Measurements from ENCODE around the gene KIF26A.

KIF26A gene

GRCh38 chr14:104194016-104194415 lies 55.6 kb downstream of the KIF26A start:
- in situ Hi-C loops (cut with HindIII; ENCODE audit: low pct_ligation_motif_present, low sequenced_read_pairs): no loop called here
- Histone ChIP-seq H3K36me3 (replicated peaks) (no peaks in the 10 kb centered on the region), H3K27ac (no peak overlapping the region), H3K4me3 (ENCODE audit: low read depth, low read length) (no peak overlapping the region), H3K27me3 (replicated peaks) (no peaks in the 10 kb centered on the region)
- no peak for TF ChIP-seq CTCF (IDR thresholded peaks at IDR 0.05; ENCODE audit: low read depth, low read length, missing control alignments)
- DNase-seq: no peak

GRCh38 chr14:104194716-104195115 lies 56.3 kb downstream of the KIF26A start:
- TF ChIP-seq CTCF (IDR thresholded peaks at IDR 0.05; ENCODE audit: low read depth, low read length, missing control alignments): no peak
- no peaks in the 10 kb centered on the region for H3K27me3 ChIP-seq (replicated peaks)
- in situ Hi-C loops (cut with HindIII; ENCODE audit: low pct_ligation_motif_present, low sequenced_read_pairs): no loop called here
- H3K27ac ChIP-seq: no peak overlapping the region
- DNase-seq: no peak
- no peak overlapping the region for H3K4me3 ChIP-seq (ENCODE audit: low read depth, low read length)
- no peaks in the 10 kb centered on the region for H3K36me3 ChIP-seq (replicated peaks)

- in situ Hi-C loops (cut with HindIII; ENCODE audit: low pct_ligation_motif_present, low sequenced_read_pairs): no loop called here
These were observed 57.0 kb downstream of the KIF26A start for GRCh38 chr14:104195361-104195760.

GRCh38 chr14:104195878-104196277 lies 57.5 kb downstream of the KIF26A start:
- no peak for TF ChIP-seq CTCF (IDR thresholded peaks at IDR 0.05; ENCODE audit: low read depth, low read length, missing control alignments)
- no peak overlapping the region for H3K4me3 ChIP-seq (ENCODE audit: low read depth, low read length)

More at GRCh38 chr14:104195361-104195760, 57.0 kb downstream of the KIF26A start:
- TF ChIP-seq CTCF (IDR thresholded peaks at IDR 0.05; ENCODE audit: low read depth, low read length, missing control alignments): no peak
- Histone ChIP-seq H3K36me3 (replicated peaks) (no peaks in the 10 kb centered on the region), H3K27ac (no peak overlapping the region), H3K27me3 (replicated peaks) (no peaks in the 10 kb centered on the region), H3K4me3 (ENCODE audit: low read depth, low read length) (no peak overlapping the region)
- DNase-seq: no peak

GRCh38 chr14:104196461-104197140 lies 58.2 kb downstream of the KIF26A start:
- Histone ChIP-seq H3K4me3 (ENCODE audit: low read depth, low read length) (no peak overlapping the region), H3K27me3 (replicated peaks) (no peaks in the 10 kb centered on the region), H3K36me3 (replicated peaks) (no peaks in the 10 kb centered on the region), H3K27ac (no peak overlapping the region)
- in situ Hi-C loops (cut with HindIII; ENCODE audit: low pct_ligation_motif_present, low sequenced_read_pairs): no loop called here
- no peak for DNase-seq
- TF ChIP-seq CTCF (IDR thresholded peaks at IDR 0.05; ENCODE audit: low read depth, low read length, missing control alignments): no peak

More at GRCh38 chr14:104195878-104196277, 57.5 kb downstream of the KIF26A start:
- Histone ChIP-seq H3K27me3 (replicated peaks) (no peaks in the 10 kb centered on the region), H3K27ac (no peak overlapping the region), H3K36me3 (replicated peaks) (no peaks in the 10 kb centered on the region)
- no peak for DNase-seq
- in situ Hi-C loops (cut with HindIII; ENCODE audit: low pct_ligation_motif_present, low sequenced_read_pairs): no loop called here

Measured in brain microvascular endothelial cell (primary cell).